Thyroid gland (tissue), 4 donors: Measurements from ENCODE around the gene AP2B1. TPM values are rescaled to one million over a fixed set of nuclear protein-coding genes. Genes with fewer than 3 reads are reported as not detected.

Experiments used
- DNase-seq, 2 donors: peaks; one replicate each; pipeline ENCODE4 v3.0.0-alpha.2; 2019
- H3K27ac ChIP-seq, 3 donors: fragments of 200-600 bp; sonication (generic); 1 replicate in 2 of 3; 2 replicates in 1 of 3; pipeline ENCODE4 v1.5.1; 2016 to 2019; ENCODE audit warnings: mild to moderate bottlenecking in 1 of 3, moderate library complexity in 1 of 3
- H3K27me3 ChIP-seq: fragments of 200-600 bp; sonication (generic); one replicate; pipeline ENCODE4 v1.5.1; 2019
- H3K36me3 ChIP-seq, 2 donors: fragments of 200-600 bp; sonication (generic); one replicate each; pipeline ENCODE4 v1.5.1; 2016 to 2019
- H3K4me1 ChIP-seq, 2 donors: fragments of 200-600 bp; sonication (generic); one replicate each; pipeline ENCODE4 v1.5.1; 2017 to 2019
- H3K4me3 ChIP-seq, 3 donors: fragments of 200-600 bp; sonication (generic); replicated peaks in 1 of 3; 1 replicate in 2 of 3; 2 replicates in 1 of 3; pipeline ENCODE4 v1.5.1; 2016; ENCODE audit warnings: mild to moderate bottlenecking in 1 of 3
- H3K9me3 ChIP-seq: fragments of 200-600 bp; sonication (generic); one replicate; pipeline ENCODE4 v1.5.1; 2017
- POLR2A ChIP-seq, 2 donors: fragments of 450-650 bp; IDR thresholded peaks; one replicate each; pipeline ENCODE4 v1.6.1; 2017; ENCODE audit warnings: antibody characterized with exemption in 2 of 2, mild to moderate bottlenecking in 2 of 2, moderate library complexity in 1 of 2
- WGBS, 2 donors: methylation state at CpG; one replicate each; pipeline ENCODE4 v1.1.5; 2017; 5-methylcytosine and 5-hydroxymethylcytosine counted together
- intact Hi-C: fragments of 100-400 bp; cut with DNase I; formaldehyde crosslinking; loops from one replicate; pipeline ENCODE4 v1.15.1; 2023
- total RNA-seq, 4 donors: library from RNA; depleted of rRNA; stranded (reverse); fragments of >200 nt; gene quantifications; one replicate each; pipeline ENCODE4 v1.2.3, GENCODE V29; 2016
- TF ChIP-seq, protein P1 (sequence below), 6 experiments: fragments of 200-600 bp in 3 of 6; fragments of 450-650 bp in 3 of 6; sonication (generic) in 3 of 6; IDR thresholded peaks; one replicate each; pipeline ENCODE4 v1.5.1; 2016 to 2019; ENCODE audit warnings: antibody characterized with exemption in 6 of 6, mild to moderate bottlenecking in 2 of 6, inconsistent platforms in 1 of 6, moderate library complexity in 1 of 6

Gene AP2B1
- total RNA-seq, 4 donors from 2014 or later, result 105 to 162 (median 122) TPM

DNA sequence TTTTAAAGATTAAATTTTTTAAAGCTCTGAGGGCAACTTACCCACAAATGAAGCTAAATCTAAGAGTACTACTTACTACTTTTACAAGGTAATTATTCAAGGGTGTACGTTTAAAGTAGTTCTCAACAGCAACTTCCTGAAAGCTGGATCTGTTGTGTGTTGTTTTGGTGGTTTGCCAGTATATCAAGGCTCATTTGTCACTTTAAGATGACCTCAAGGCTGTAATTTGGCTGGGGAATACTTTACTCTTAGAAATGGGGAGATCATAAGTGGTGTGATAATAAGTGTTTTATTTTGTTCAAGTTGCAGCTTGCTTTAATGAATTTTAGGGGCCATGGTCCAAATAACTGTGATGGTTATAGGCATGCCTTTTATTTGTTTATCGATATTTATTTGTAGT lies 30.4 kb downstream of the AP2B1 start:
- no peak for DNase-seq
- H3K27ac ChIP-seq, result peak overlapping the region; percentile 15 to 60 (median 24)
- TF ChIP-seq POLR2A (IDR thresholded peaks at IDR 0.05), result no peak
- TF ChIP-seq, protein P1, sequence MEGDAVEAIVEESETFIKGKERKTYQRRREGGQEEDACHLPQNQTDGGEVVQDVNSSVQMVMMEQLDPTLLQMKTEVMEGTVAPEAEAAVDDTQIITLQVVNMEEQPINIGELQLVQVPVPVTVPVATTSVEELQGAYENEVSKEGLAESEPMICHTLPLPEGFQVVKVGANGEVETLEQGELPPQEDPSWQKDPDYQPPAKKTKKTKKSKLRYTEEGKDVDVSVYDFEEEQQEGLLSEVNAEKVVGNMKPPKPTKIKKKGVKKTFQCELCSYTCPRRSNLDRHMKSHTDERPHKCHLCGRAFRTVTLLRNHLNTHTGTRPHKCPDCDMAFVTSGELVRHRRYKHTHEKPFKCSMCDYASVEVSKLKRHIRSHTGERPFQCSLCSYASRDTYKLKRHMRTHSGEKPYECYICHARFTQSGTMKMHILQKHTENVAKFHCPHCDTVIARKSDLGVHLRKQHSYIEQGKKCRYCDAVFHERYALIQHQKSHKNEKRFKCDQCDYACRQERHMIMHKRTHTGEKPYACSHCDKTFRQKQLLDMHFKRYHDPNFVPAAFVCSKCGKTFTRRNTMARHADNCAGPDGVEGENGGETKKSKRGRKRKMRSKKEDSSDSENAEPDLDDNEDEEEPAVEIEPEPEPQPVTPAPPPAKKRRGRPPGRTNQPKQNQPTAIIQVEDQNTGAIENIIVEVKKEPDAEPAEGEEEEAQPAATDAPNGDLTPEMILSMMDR (IDR thresholded peaks at IDR 0.05), result no peak
- no peaks in the 10 kb centered on the region for H3K27me3 ChIP-seq
- H3K36me3 ChIP-seq, result no peaks in the 10 kb centered on the region
- H3K4me3 ChIP-seq, result no peak overlapping the region
- peaks cover 14 to 18% of the 10 kb centered on the region in 2 donors for H3K4me1 ChIP-seq
- intact Hi-C loops, result no loop called here
- WGBS, 2 donors, result 67 to 71% methylated on average over 2 of the region's 2 CpGs
- no peaks in the 10 kb centered on the region for H3K9me3 ChIP-seq

DNA sequence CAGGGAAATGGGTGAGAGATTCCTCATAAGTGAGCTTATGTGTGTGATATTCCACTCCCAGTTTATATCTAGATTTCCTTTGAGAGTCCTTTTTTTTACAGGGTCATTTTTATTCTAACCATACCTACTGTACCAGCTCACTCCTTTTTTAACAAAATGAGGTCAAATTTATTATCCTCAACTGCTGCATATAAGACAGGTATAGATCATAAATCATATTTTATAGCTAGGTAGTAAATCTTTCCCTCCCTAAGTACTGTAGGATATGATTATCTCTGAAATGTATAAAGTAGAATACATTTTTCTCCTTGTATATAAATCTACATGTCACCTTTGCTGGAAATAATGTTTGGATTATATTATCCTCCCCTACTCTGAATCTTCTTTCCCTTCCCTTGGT lies 31.5 kb downstream of the AP2B1 start:
- Histone ChIP-seq H3K4me1 (peaks cover 14 to 18% of the 10 kb centered on the region in 2 donors), H3K27me3 (no peaks in the 10 kb centered on the region), H3K36me3 (no peaks in the 10 kb centered on the region), H3K9me3 (no peaks in the 10 kb centered on the region), H3K27ac (peak overlapping the region in 1 of 3 donors; percentile 14), H3K4me3 (no peak overlapping the region)
- TF ChIP-seq, protein P1 (IDR thresholded peaks at IDR 0.05), result no peak
- no peak for TF ChIP-seq POLR2A (IDR thresholded peaks at IDR 0.05)
- no peak for DNase-seq
- intact Hi-C loops, result no loop called here

DNA sequence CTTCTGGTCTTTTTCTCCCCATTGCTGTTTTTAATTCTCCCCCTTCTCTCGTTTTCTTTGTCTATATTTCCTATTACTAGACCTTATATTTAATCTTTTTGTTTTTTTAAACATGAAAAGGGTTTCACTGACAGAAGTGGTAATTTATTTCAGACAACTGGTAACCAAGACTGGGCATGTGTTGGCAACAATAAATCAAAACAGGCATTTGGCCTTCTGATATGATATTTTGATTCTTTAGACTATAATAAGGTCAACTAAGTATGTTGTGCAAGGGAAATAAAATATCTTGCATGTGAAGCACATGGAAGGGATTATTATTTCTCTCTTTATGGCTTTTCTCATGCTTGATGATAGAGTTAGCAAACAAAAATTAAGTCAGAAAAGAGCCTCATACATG lies 34.6 kb downstream of the AP2B1 start:
- H3K9me3 ChIP-seq, result no peaks in the 10 kb centered on the region
- peaks cover 2 to 8% of the 10 kb centered on the region in 2 donors for H3K36me3 ChIP-seq
- H3K27ac ChIP-seq, result no peak overlapping the region
- no peak for DNase-seq
- WGBS, 2 donors, result 73 to 77% methylated on average over 1 of the region's 1 CpG
- no peak for TF ChIP-seq POLR2A (IDR thresholded peaks at IDR 0.05)
- TF ChIP-seq, protein P1 (IDR thresholded peaks at IDR 0.05), result no peak
- no peaks in the 10 kb centered on the region for H3K27me3 ChIP-seq
- intact Hi-C loops, result no loop called here
- peaks cover 14 to 15% of the 10 kb centered on the region in 2 donors for H3K4me1 ChIP-seq
- no peak overlapping the region for H3K4me3 ChIP-seq

DNA sequence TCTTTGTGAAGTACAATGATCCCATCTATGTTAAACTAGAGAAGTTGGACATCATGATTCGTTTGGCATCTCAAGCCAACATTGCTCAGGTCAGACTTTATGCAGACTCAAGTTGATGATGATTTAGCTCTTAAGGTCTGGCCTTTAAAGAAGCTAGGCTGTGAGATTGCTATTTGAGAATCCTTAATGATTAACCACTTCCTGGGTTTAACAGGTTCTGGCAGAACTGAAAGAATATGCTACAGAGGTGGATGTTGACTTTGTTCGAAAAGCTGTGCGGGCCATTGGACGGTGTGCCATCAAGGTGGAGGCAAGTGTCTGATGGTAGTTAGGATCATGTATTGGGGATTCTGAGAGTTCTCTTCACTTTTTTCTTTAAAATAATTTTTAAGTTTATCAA lies 40.3 kb downstream of the AP2B1 start:
- H3K27me3 ChIP-seq, result no peaks in the 10 kb centered on the region
- H3K27ac ChIP-seq, result no peak overlapping the region
- intact Hi-C loops, result no loop called here
- no peaks in the 10 kb centered on the region for H3K9me3 ChIP-seq
- peaks cover 18 to 36% of the 10 kb centered on the region in 2 donors for H3K36me3 ChIP-seq
- TF ChIP-seq POLR2A (IDR thresholded peaks at IDR 0.05), result no peak
- TF ChIP-seq, protein P1 (IDR thresholded peaks at IDR 0.05), result no peak
- H3K4me1 ChIP-seq, result no peaks in the 10 kb centered on the region
- WGBS, 2 donors, result 97 to 98% methylated on average over 4 of the region's 4 CpGs
- no peak for DNase-seq
- H3K4me3 ChIP-seq, result no peak overlapping the region

DNA sequence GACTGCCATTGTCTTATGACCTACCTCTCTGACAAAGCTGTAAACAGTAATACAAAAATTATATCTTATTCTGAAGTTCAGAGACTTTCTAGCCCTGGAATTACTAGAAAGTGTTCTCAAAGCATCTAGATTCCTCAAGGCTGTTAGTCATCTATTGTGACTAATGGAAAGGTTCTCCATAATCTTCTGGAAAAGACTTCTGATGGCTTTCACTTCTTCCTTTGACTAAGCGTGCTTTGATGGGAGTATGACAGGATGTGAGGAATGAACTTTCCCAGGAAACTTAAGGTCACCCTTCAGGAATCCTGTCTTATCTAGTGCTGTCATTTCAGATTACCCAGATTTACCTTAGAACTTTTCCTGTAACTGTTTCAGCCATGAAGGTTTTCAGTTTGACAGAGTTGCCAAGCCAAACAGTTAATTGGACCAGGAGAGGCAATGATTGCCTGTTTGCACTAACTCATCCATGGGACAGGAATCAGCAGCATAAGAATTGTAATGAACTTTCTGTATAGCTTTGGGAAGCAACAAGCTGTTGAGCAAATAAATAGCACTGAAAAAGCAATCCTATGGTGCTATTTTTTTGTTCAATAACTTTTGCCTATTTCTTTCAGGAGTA lies 43.5 kb downstream of the AP2B1 start:
- no peaks in the 10 kb centered on the region for H3K27me3 ChIP-seq
- intact Hi-C loops, result no loop called here
- TF ChIP-seq, protein P1 (IDR thresholded peaks at IDR 0.05), result no peak
- TF ChIP-seq POLR2A (IDR thresholded peaks at IDR 0.05), result no peak

More for the DNA sequence above, 43.5 kb downstream of the AP2B1 start:
- H3K4me1 ChIP-seq, result no peaks in the 10 kb centered on the region
- no peaks in the 10 kb centered on the region for H3K9me3 ChIP-seq
- WGBS, 2 donors, result 56 to 62% methylated on average over 1 of the region's 1 CpG
- no peak overlapping the region for H3K27ac ChIP-seq
- peaks cover 12 to 42% of the 10 kb centered on the region in 2 donors for H3K36me3 ChIP-seq
- no peak overlapping the region for H3K4me3 ChIP-seq
- DNase-seq, result no peak
